Measurements from ENCODE around the gene SHROOM4. TPM values are rescaled to one million over a fixed set of nuclear protein-coding genes. Genes with fewer than 3 reads are reported as not detected.

Gene SHROOM4
- total and polyA plus RNA-seq, 4 donors = 10.9 to 15.5 (median 12.5) TPM

GRCh38 chrX:50704360-50704759, 109.6 kb downstream of the SHROOM4 start:
- Histone ChIP-seq H3K4me1 (ENCODE audit: control insufficient read depth, insufficient read depth, low read length) (peaks cover 4% of the 10 kb centered on the region), H3K4me3 (ENCODE audit: low read depth, low read length) (no peak overlapping the region), H3K27ac (ENCODE audit: low read depth, low read length) (no peak overlapping the region), H3K27me3 (ENCODE audit: control insufficient read depth, insufficient read depth, low read length) (peaks cover 14% of the 10 kb centered on the region), H3K9me3 (ENCODE audit: control insufficient read depth, insufficient read depth, low read length) (no peaks in the 10 kb centered on the region), H3K36me3 (ENCODE audit: control insufficient read depth, insufficient read depth, low read length) (no peaks in the 10 kb centered on the region)
- DNase-seq (ENCODE audit: low read depth in 4 of 6, low spot score in 6 of 6) = no peak
- WGBS (ENCODE audit: insufficient coverage) = no CpG with 5 or more reads among the region's 1 CpG

DNA sequence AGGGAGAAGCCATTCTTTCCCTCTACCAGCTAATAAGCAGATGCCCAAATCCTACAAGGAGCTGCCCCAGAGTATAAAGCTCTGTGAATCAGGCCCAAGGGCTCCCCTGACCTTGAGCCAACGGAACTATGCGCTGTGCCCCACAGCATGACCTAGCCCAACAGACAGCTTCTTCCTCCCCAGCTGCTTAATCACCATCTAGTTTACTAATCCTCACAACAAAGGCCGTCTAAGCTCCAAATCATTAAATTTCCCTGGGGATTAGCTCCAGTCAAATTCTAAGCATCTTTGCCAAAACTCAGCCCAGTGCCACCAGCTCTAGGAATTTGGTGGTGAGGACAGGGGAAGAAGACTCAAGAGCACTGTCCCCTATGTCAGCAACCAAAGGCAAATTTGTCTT, 113.1 kb downstream of the SHROOM4 start:
- WGBS (ENCODE audit: insufficient coverage) = 31% methylated on average over 2 of the region's 3 CpGs
- H3K4me3 ChIP-seq (ENCODE audit: low read depth, low read length) = no peak overlapping the region
- H3K36me3 ChIP-seq (ENCODE audit: control insufficient read depth, insufficient read depth, low read length) = no peaks in the 10 kb centered on the region
- H3K27me3 ChIP-seq (ENCODE audit: control insufficient read depth, insufficient read depth, low read length) = peaks cover 12% of the 10 kb centered on the region
- no peaks in the 10 kb centered on the region for H3K4me1 ChIP-seq (ENCODE audit: control insufficient read depth, insufficient read depth, low read length)
- H3K27ac ChIP-seq (ENCODE audit: low read depth, low read length) = no peak overlapping the region
- H3K9me3 ChIP-seq (ENCODE audit: control insufficient read depth, insufficient read depth, low read length) = no peaks in the 10 kb centered on the region
- DNase-seq (ENCODE audit: low read depth in 4 of 6, low spot score in 6 of 6) = no peak

DNA sequence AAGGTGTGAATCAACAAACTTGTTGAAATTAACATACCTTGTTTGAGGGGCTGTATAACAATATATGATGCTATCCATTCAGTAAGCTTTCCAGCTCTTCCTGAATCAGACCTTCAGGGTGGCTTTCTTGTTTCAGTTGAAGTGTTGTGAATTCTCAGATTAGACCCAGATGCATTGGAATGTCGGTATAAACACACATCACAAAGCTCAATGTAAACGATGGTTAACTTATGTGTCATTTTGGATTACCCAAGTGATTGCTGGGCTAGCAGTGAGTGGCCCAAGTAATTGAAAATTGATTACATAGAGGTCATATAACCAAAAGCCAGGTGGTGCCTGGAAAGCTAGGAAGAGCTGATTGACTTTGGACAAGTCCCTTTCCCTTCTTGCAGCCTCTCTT, 115.0 kb downstream of the SHROOM4 start:
- no CpG with 5 or more reads among the region's 2 CpGs for WGBS (ENCODE audit: insufficient coverage)
- Histone ChIP-seq H3K27me3 (ENCODE audit: control insufficient read depth, insufficient read depth, low read length) (peaks cover 10% of the 10 kb centered on the region), H3K36me3 (ENCODE audit: control insufficient read depth, insufficient read depth, low read length) (no peaks in the 10 kb centered on the region), H3K9me3 (ENCODE audit: control insufficient read depth, insufficient read depth, low read length) (no peaks in the 10 kb centered on the region), H3K4me3 (ENCODE audit: low read depth, low read length) (no peak overlapping the region), H3K27ac (ENCODE audit: low read depth, low read length) (no peak overlapping the region), H3K4me1 (ENCODE audit: control insufficient read depth, insufficient read depth, low read length) (no peaks in the 10 kb centered on the region)
- no peak for DNase-seq (ENCODE audit: low read depth in 4 of 6, low spot score in 6 of 6)

- Histone ChIP-seq H3K36me3 (ENCODE audit: control insufficient read depth, insufficient read depth, low read length) (no peaks in the 10 kb centered on the region), H3K27me3 (ENCODE audit: control insufficient read depth, insufficient read depth, low read length) (peaks cover 10% of the 10 kb centered on the region), H3K9me3 (ENCODE audit: control insufficient read depth, insufficient read depth, low read length) (no peaks in the 10 kb centered on the region), H3K27ac (ENCODE audit: low read depth, low read length) (no peak overlapping the region), H3K4me1 (ENCODE audit: control insufficient read depth, insufficient read depth, low read length) (no peaks in the 10 kb centered on the region), H3K4me3 (ENCODE audit: low read depth, low read length) (no peak overlapping the region)
- peak in 2 of 6 donors; percentile 45 to 52 for DNase-seq (ENCODE audit: low read depth in 4 of 6, low spot score in 6 of 6)
- no CpG with 5 or more reads among the region's 2 CpGs for WGBS (ENCODE audit: insufficient coverage)
These were observed 116.3 kb downstream of the SHROOM4 start for GRCh38 chrX:50697691-50698090.

GRCh38 chrX:50691820-50692219, 122.2 kb downstream of the SHROOM4 start:
- peaks cover under 1% of the 10 kb centered on the region for H3K27me3 ChIP-seq (ENCODE audit: control insufficient read depth, insufficient read depth, low read length)
- H3K9me3 ChIP-seq (ENCODE audit: control insufficient read depth, insufficient read depth, low read length) = no peaks in the 10 kb centered on the region
- WGBS (ENCODE audit: insufficient coverage) = 50% methylated on average over 1 of the region's 5 CpGs
- no peaks in the 10 kb centered on the region for H3K36me3 ChIP-seq (ENCODE audit: control insufficient read depth, insufficient read depth, low read length)
- DNase-seq (ENCODE audit: low read depth in 4 of 6, low spot score in 6 of 6) = peak in 3 of 6 donors; percentile 19 to 81 (median 56)
- H3K4me1 ChIP-seq (ENCODE audit: control insufficient read depth, insufficient read depth, low read length) = no peaks in the 10 kb centered on the region
- H3K27ac ChIP-seq (ENCODE audit: low read depth, low read length) = no peak overlapping the region
- no peak overlapping the region for H3K4me3 ChIP-seq (ENCODE audit: low read depth, low read length)

- Histone ChIP-seq H3K27ac (ENCODE audit: low read depth, low read length) (no peak overlapping the region), H3K36me3 (ENCODE audit: control insufficient read depth, insufficient read depth, low read length) (no peaks in the 10 kb centered on the region), H3K4me3 (ENCODE audit: low read depth, low read length) (no peak overlapping the region), H3K4me1 (ENCODE audit: control insufficient read depth, insufficient read depth, low read length) (no peaks in the 10 kb centered on the region), H3K27me3 (ENCODE audit: control insufficient read depth, insufficient read depth, low read length) (peaks cover 10% of the 10 kb centered on the region), H3K9me3 (ENCODE audit: control insufficient read depth, insufficient read depth, low read length) (no peaks in the 10 kb centered on the region)
- peak in 1 of 6 donors; percentile 17 for DNase-seq (ENCODE audit: low read depth in 4 of 6, low spot score in 6 of 6)
- 29% methylated on average over 1 of the region's 2 CpGs for WGBS (ENCODE audit: insufficient coverage)
These were observed 129.1 kb downstream of the SHROOM4 start for GRCh38 chrX:50684871-50685270.

DNA sequence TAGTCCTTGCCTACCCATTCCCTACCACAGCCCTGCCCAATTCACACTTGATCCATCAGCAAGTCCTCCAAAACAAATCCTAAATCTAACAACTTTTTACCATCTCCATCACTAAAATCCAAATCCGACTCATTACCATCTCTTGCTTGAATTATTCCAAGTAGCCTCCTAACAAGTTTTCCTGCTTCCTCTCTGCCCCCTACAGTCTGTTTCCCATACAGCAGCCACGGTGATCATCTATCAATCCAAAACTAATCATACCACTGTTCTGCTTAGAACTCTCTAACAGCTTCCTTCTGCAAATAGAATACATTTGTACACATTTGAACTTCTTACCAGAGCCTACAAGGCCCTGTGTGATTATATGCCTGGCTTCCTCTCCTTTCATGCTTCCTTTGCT, 133.0 kb downstream of the SHROOM4 start:
- no peaks in the 10 kb centered on the region for H3K36me3 ChIP-seq (ENCODE audit: control insufficient read depth, insufficient read depth, low read length)
- no peaks in the 10 kb centered on the region for H3K9me3 ChIP-seq (ENCODE audit: control insufficient read depth, insufficient read depth, low read length)
- H3K4me3 ChIP-seq (ENCODE audit: low read depth, low read length) = no peak overlapping the region
- 16% methylated on average over 2 of the region's 2 CpGs for WGBS (ENCODE audit: insufficient coverage)
- H3K27ac ChIP-seq (ENCODE audit: low read depth, low read length) = no peak overlapping the region
- peak in 1 of 6 donors; percentile 6 for DNase-seq (ENCODE audit: low read depth in 4 of 6, low spot score in 6 of 6)
- H3K27me3 ChIP-seq (ENCODE audit: control insufficient read depth, insufficient read depth, low read length) = peaks cover 7% of the 10 kb centered on the region
- H3K4me1 ChIP-seq (ENCODE audit: control insufficient read depth, insufficient read depth, low read length) = no peaks in the 10 kb centered on the region

DNA sequence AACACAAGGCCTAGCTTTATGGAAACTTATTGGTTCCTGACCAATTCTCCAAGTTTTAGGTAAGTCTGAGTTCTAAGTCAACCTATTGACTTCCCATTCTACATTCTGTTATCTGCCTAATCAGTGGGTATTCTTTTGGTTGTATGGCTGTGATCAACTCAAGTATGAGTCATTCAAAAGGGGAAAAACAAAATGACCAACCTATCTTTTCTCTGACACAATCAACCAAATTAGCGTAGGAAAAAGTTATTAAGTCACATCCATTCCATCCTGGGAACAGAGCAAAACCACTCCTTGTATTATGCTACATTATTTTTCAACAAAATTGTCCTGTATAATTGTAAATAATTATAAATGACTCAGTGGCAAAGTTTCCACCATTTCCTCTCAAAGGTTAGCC, 136.2 kb downstream of the SHROOM4 start:
- Histone ChIP-seq H3K9me3 (ENCODE audit: control insufficient read depth, insufficient read depth, low read length) (no peaks in the 10 kb centered on the region), H3K36me3 (ENCODE audit: control insufficient read depth, insufficient read depth, low read length) (no peaks in the 10 kb centered on the region), H3K27me3 (ENCODE audit: control insufficient read depth, insufficient read depth, low read length) (peaks cover 7% of the 10 kb centered on the region), H3K4me1 (ENCODE audit: control insufficient read depth, insufficient read depth, low read length) (no peaks in the 10 kb centered on the region), H3K27ac (ENCODE audit: low read depth, low read length) (no peak overlapping the region), H3K4me3 (ENCODE audit: low read depth, low read length) (no peak overlapping the region)
- WGBS (ENCODE audit: insufficient coverage) = no CpG with 5 or more reads among the region's 1 CpG
- DNase-seq (ENCODE audit: low read depth in 4 of 6, low spot score in 6 of 6) = no peak

GRCh38 chrX:50671661-50672060, 142.3 kb downstream of the SHROOM4 start:
- Histone ChIP-seq H3K27me3 (ENCODE audit: control insufficient read depth, insufficient read depth, low read length) (no peaks in the 10 kb centered on the region), H3K9me3 (ENCODE audit: control insufficient read depth, insufficient read depth, low read length) (no peaks in the 10 kb centered on the region), H3K4me1 (ENCODE audit: control insufficient read depth, insufficient read depth, low read length) (no peaks in the 10 kb centered on the region), H3K27ac (ENCODE audit: low read depth, low read length) (no peak overlapping the region), H3K4me3 (ENCODE audit: low read depth, low read length) (no peak overlapping the region), H3K36me3 (ENCODE audit: control insufficient read depth, insufficient read depth, low read length) (no peaks in the 10 kb centered on the region)
- WGBS (ENCODE audit: insufficient coverage) = no CpG with 5 or more reads among the region's 1 CpG
- peak in 3 of 6 donors; percentile 6 to 21 (median 8) for DNase-seq (ENCODE audit: low read depth in 4 of 6, low spot score in 6 of 6)

- Histone ChIP-seq H3K4me1 (ENCODE audit: control insufficient read depth, insufficient read depth, low read length) (no peaks in the 10 kb centered on the region), H3K27ac (ENCODE audit: low read depth, low read length) (no peak overlapping the region), H3K27me3 (ENCODE audit: control insufficient read depth, insufficient read depth, low read length) (no peaks in the 10 kb centered on the region), H3K4me3 (ENCODE audit: low read depth, low read length) (no peak overlapping the region), H3K36me3 (ENCODE audit: control insufficient read depth, insufficient read depth, low read length) (no peaks in the 10 kb centered on the region), H3K9me3 (ENCODE audit: control insufficient read depth, insufficient read depth, low read length) (no peaks in the 10 kb centered on the region)
- no CpG with 5 or more reads among the region's 1 CpG for WGBS (ENCODE audit: insufficient coverage)
- DNase-seq (ENCODE audit: low read depth in 4 of 6, low spot score in 6 of 6) = no peak
These were observed 145.1 kb downstream of the SHROOM4 start for GRCh38 chrX:50668860-50669259.
